Measurements from ENCODE around the gene ADK.

The ADK gene

DNA sequence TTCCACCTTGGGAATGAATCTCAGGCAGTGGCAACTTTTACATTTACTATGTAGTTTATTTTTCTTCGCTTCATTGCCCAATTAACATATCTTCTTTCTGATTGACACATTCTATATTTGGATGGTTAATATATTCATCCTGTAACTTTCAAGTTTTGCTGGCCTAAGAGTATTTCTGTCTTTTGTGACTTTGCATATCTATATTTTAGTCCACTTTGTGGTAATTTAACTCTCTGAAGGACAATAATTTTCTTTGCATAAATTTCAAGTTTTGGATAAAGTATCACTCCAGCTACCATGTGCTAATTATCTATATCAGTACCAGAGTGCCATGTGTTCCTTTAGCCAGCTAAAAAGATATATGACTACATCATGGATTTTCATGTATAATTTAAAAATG is 523.9 kb downstream of the ADK start:
- Histone ChIP-seq H3K4me1 (ENCODE audit: control insufficient read depth, insufficient read depth, low read length) (no peaks in the 10 kb centered on the region), H3K4me3 (ENCODE audit: low read length) (no peak overlapping the region), H3K36me3 (ENCODE audit: control insufficient read depth, insufficient read depth, low read length) (no peaks in the 10 kb centered on the region), H3K27me3 (ENCODE audit: control insufficient read depth, insufficient read depth, low read length) (no peaks in the 10 kb centered on the region), H3K27ac (ENCODE audit: low read depth, low read length) (no peak overlapping the region), H3K9ac (ENCODE audit: low read length) (no peak overlapping the region)

DNA sequence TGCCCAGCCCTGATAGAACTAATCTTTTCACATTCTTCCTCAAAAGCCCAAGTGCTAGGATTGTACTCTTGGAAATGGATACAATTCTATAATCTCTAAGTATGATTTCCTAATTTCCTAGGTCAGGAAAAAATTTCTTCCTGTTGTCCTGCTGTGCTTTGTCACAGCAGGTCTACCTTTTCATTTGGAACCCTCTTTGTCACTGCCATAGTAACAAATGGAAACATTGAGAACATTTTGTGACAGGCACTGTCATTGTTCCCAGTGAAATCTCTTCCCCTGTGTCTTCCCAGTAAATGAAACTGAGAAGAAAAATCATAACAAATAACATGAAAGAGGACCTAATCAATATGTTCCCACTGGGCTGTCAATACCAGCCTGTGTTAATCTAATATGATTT is 524.5 kb downstream of the ADK start:
- no peaks in the 10 kb centered on the region for H3K4me1 ChIP-seq (ENCODE audit: control insufficient read depth, insufficient read depth, low read length)
- H3K27ac ChIP-seq (ENCODE audit: low read depth, low read length): no peak overlapping the region
- no peaks in the 10 kb centered on the region for H3K27me3 ChIP-seq (ENCODE audit: control insufficient read depth, insufficient read depth, low read length)
- H3K36me3 ChIP-seq (ENCODE audit: control insufficient read depth, insufficient read depth, low read length): no peaks in the 10 kb centered on the region
- H3K9ac ChIP-seq (ENCODE audit: low read length): no peak overlapping the region
- H3K4me3 ChIP-seq (ENCODE audit: low read length): no peak overlapping the region

- Histone ChIP-seq H3K36me3 (ENCODE audit: control insufficient read depth, insufficient read depth, low read length) (no peaks in the 10 kb centered on the region), H3K4me3 (ENCODE audit: low read length) (no peak overlapping the region), H3K9ac (ENCODE audit: low read length) (no peak overlapping the region), H3K27me3 (ENCODE audit: control insufficient read depth, insufficient read depth, low read length) (no peaks in the 10 kb centered on the region), H3K4me1 (ENCODE audit: control insufficient read depth, insufficient read depth, low read length) (no peaks in the 10 kb centered on the region), H3K27ac (ENCODE audit: low read depth, low read length) (no peak overlapping the region)
These were observed 526.9 kb downstream of the ADK start for GRCh38 chr10:74677951-74678350.

DNA sequence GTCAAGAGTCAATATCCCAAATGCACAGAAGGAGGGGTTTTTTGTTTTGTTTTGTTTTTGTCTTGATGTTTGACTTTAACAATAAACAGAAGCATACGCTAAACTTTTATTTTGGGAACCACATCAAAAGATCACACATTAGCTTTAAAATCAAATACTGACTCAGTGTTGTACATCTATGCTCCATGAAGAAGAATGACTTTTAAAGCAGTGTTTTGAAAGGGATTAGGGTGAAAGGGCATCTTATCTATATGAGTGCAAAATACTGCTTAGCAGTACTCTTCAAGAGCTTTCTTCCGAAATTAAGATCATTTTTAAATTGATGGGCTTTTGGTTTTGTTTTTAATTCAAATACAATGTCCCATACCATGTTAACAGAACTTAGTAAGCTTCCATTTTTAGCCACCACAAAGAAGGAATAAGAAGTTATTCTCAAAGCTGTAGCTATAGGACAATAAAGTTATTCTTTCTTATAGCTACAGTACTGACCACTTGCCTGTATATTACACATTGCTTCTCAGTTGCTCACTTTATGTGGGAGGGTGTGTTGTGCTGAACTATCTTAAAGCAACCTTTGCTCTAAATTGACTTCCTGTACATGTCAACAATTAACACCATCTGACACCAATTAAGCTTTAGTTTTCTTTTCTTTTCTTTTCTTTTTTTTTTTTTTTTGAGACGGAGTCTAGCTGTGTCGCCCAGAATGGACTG is 531.1 kb downstream of the ADK start:
- H3K4me3 ChIP-seq (ENCODE audit: low read length): no peak overlapping the region
- H3K27me3 ChIP-seq (ENCODE audit: control insufficient read depth, insufficient read depth, low read length): no peaks in the 10 kb centered on the region
- H3K27ac ChIP-seq (ENCODE audit: low read depth, low read length): no peak overlapping the region
- H3K9ac ChIP-seq (ENCODE audit: low read length): no peak overlapping the region
- no peaks in the 10 kb centered on the region for H3K4me1 ChIP-seq (ENCODE audit: control insufficient read depth, insufficient read depth, low read length)
- no peaks in the 10 kb centered on the region for H3K36me3 ChIP-seq (ENCODE audit: control insufficient read depth, insufficient read depth, low read length)

DNA sequence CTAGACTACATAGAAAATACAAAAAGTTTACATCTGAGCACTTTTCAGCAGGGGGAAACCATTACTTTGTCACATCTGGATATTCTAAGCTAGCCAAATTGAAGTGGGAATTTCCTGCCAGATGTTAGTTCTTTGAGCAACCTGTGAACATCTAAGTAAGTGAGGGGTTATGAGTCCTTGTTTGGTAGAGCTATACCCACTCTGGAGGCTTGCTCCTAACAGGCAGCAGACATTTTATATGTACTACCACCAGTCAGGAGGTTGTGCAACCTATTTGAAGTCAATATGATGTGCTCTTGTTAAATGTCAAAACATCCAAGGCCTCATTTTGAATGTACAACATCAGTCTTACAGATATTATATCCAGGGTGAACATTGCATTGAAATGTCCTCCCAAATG is 532.0 kb downstream of the ADK start:
- Histone ChIP-seq H3K4me3 (ENCODE audit: low read length) (no peak overlapping the region), H3K27ac (ENCODE audit: low read depth, low read length) (no peak overlapping the region), H3K4me1 (ENCODE audit: control insufficient read depth, insufficient read depth, low read length) (no peaks in the 10 kb centered on the region)

GRCh38 chr10:74683621-74684364 is 532.8 kb downstream of the ADK start:
- no peak overlapping the region for H3K4me3 ChIP-seq (ENCODE audit: low read length)
- H3K36me3 ChIP-seq (ENCODE audit: control insufficient read depth, insufficient read depth, low read length): no peaks in the 10 kb centered on the region
- no peak overlapping the region for H3K27ac ChIP-seq (ENCODE audit: low read depth, low read length)
- no peak overlapping the region for H3K9ac ChIP-seq (ENCODE audit: low read length)
- no peaks in the 10 kb centered on the region for H3K4me1 ChIP-seq (ENCODE audit: control insufficient read depth, insufficient read depth, low read length)
- no peaks in the 10 kb centered on the region for H3K27me3 ChIP-seq (ENCODE audit: control insufficient read depth, insufficient read depth, low read length)

More for the DNA sequence above, 532.0 kb downstream of the ADK start:
- H3K9ac ChIP-seq (ENCODE audit: low read length): no peak overlapping the region
- no peaks in the 10 kb centered on the region for H3K36me3 ChIP-seq (ENCODE audit: control insufficient read depth, insufficient read depth, low read length)
- H3K27me3 ChIP-seq (ENCODE audit: control insufficient read depth, insufficient read depth, low read length): no peaks in the 10 kb centered on the region

DNA sequence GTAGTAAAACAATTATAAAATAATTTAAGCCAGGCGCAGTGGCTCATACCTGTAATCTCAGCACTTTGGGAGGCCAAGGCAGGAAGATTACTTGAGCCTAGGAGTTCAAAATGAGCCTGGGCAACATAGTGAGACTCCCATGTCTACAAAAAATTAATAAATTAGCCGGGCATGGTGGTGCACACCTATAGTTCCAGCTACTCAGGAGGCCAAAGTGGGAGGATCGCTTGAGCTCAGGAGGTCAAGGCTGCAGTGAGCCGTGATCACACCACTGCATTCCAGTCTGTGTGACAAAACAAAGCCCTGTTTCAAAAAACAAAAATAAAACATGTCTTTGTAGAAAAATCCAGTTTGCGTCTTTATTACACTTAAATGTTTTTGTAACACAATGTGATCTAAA is 533.4 kb downstream of the ADK start:
- Histone ChIP-seq H3K4me1 (ENCODE audit: control insufficient read depth, insufficient read depth, low read length) (no peaks in the 10 kb centered on the region), H3K27me3 (ENCODE audit: control insufficient read depth, insufficient read depth, low read length) (no peaks in the 10 kb centered on the region), H3K4me3 (ENCODE audit: low read length) (no peak overlapping the region), H3K27ac (ENCODE audit: low read depth, low read length) (no peak overlapping the region), H3K36me3 (ENCODE audit: control insufficient read depth, insufficient read depth, low read length) (no peaks in the 10 kb centered on the region), H3K9ac (ENCODE audit: low read length) (no peak overlapping the region)

GRCh38 chr10:74685564-74685963 is 534.5 kb downstream of the ADK start:
- Histone ChIP-seq H3K27me3 (ENCODE audit: control insufficient read depth, insufficient read depth, low read length) (no peaks in the 10 kb centered on the region), H3K36me3 (ENCODE audit: control insufficient read depth, insufficient read depth, low read length) (no peaks in the 10 kb centered on the region), H3K27ac (ENCODE audit: low read depth, low read length) (no peak overlapping the region), H3K4me3 (ENCODE audit: low read length) (no peak overlapping the region), H3K9ac (ENCODE audit: low read length) (no peak overlapping the region), H3K4me1 (ENCODE audit: control insufficient read depth, insufficient read depth, low read length) (no peaks in the 10 kb centered on the region)

GRCh38 chr10:74690393-74690792 is 539.4 kb downstream of the ADK start:
- H3K4me1 ChIP-seq (ENCODE audit: control insufficient read depth, insufficient read depth, low read length): no peaks in the 10 kb centered on the region
- H3K27me3 ChIP-seq (ENCODE audit: control insufficient read depth, insufficient read depth, low read length): no peaks in the 10 kb centered on the region
- H3K4me3 ChIP-seq (ENCODE audit: low read length): no peak overlapping the region
- no peak overlapping the region for H3K27ac ChIP-seq (ENCODE audit: low read depth, low read length)
- H3K9ac ChIP-seq (ENCODE audit: low read length): no peak overlapping the region
- no peaks in the 10 kb centered on the region for H3K36me3 ChIP-seq (ENCODE audit: control insufficient read depth, insufficient read depth, low read length)

DNA sequence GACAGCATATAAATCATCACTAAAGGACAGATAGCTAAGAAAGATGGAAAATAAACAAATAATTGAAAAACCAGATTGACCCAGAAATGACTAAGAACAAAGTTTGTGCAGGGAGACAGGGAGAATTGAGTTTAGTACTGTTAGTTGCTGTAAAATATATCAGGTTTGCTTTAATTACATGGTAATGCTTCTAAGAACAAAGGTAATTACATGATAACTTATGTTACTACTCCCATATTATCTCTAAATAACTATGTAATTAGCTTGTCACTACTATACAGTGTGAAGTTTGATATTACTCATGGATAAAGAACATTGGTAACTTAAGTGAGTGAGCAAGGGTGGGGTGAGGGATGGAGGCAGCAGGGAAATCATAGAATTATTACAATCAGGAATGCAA is 540.1 kb downstream of the ADK start:
- no peak overlapping the region for H3K9ac ChIP-seq (ENCODE audit: low read length)
- H3K27me3 ChIP-seq (ENCODE audit: control insufficient read depth, insufficient read depth, low read length): no peaks in the 10 kb centered on the region
- H3K36me3 ChIP-seq (ENCODE audit: control insufficient read depth, insufficient read depth, low read length): no peaks in the 10 kb centered on the region
- H3K27ac ChIP-seq (ENCODE audit: low read depth, low read length): no peak overlapping the region
- H3K4me1 ChIP-seq (ENCODE audit: control insufficient read depth, insufficient read depth, low read length): no peaks in the 10 kb centered on the region
- no peak overlapping the region for H3K4me3 ChIP-seq (ENCODE audit: low read length)

GRCh38 chr10:74704629-74705357 is 553.8 kb downstream of the ADK start:
- Histone ChIP-seq H3K4me3 (ENCODE audit: low read length) (no peak overlapping the region), H3K4me1 (ENCODE audit: control insufficient read depth, insufficient read depth, low read length) (no peaks in the 10 kb centered on the region), H3K9ac (ENCODE audit: low read length) (no peak overlapping the region), H3K36me3 (ENCODE audit: control insufficient read depth, insufficient read depth, low read length) (no peaks in the 10 kb centered on the region), H3K27me3 (ENCODE audit: control insufficient read depth, insufficient read depth, low read length) (no peaks in the 10 kb centered on the region), H3K27ac (ENCODE audit: low read depth, low read length) (no peak overlapping the region)

DNA sequence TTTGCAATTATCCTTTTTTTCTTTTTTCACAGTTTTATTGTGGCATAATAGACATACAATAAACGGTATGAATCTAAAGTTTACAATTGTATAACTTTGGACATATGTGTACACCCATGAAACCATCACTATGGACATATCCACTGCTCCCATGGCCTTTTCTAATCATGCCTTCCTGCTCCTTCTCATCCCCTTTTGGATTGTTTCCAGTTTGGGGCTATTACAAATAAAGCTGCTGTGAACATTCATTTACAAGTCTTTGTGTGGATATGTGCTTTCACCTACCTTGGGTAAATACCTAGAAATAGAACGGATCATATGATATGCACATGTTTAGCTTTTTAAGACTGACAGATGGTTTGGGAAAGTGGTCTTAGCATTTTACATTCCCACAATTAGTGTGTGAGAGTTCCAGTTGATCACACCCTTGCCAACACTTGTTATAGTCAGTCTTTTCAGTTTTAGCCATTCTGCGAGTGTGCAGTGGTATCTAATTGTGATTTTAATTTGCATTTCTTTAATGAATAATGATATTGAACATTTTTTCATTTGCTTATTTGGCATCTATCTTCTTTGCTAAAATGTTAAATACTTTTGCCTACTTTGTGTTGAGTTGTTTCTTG is 554.4 kb downstream of the ADK start:
- Histone ChIP-seq H3K27me3 (ENCODE audit: control insufficient read depth, insufficient read depth, low read length) (no peaks in the 10 kb centered on the region), H3K36me3 (ENCODE audit: control insufficient read depth, insufficient read depth, low read length) (no peaks in the 10 kb centered on the region), H3K4me3 (ENCODE audit: low read length) (no peak overlapping the region), H3K4me1 (ENCODE audit: control insufficient read depth, insufficient read depth, low read length) (no peaks in the 10 kb centered on the region), H3K27ac (ENCODE audit: low read depth, low read length) (no peak overlapping the region), H3K9ac (ENCODE audit: low read length) (no peak overlapping the region)

All from rectal smooth muscle tissue (tissue), 1 donor.